RKO (cell line): ENCODE measurements around the gene VIT.

Experiments
- DNase-seq: peaks from one replicate; pipeline ENCODE4 v3.0.0-alpha.2; 2016; ENCODE audit warnings: low spot score

Gene VIT

DNA sequence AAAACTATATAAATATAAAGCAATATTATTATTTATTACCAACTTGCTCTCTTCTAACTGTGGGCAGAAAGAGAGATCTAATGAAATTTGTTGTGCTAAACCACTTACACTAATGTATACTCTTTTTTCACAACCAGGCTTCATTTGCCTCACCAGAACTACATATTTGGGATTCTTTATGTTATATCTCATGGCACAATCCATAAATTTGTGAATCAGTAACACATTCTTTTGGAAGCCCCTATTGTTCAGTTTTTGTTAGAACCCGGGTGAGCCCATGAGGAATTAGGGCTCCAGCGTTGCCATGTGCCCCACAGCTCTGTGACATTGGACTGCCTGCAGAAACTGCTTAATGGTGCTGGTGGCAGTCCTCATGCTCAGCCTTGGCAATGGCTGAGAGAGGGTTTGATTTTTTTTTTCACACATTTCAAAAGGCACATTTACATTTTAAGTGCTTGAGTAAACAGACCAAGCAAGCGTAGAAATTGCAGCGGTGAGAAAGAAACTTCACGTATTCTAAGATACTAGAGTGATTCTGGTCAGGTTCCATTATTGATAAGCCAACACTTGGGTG lies 15.3 kb downstream of the VIT start:
- no peak for DNase-seq

DNA sequence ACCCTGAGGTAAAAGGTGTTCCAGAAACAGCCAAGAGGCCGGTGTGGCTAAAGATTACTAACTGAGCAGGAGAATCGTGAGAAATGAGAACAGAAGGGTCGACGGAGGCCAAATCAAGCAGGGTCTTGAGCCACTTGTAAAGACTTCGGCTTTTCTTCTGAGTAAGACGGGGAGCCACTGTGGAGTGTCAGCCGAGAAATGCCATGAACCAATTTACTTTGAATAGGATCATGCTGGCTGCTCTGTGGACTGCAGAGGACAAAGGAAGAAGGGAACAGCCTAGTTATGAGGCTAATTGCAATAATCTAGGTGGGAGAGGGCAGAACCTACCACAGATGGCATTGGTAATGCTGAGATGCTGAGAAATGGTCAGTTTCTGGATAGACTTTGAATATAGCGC lies 16.8 kb downstream of the VIT start:
- DNase-seq = no peak

DNA sequence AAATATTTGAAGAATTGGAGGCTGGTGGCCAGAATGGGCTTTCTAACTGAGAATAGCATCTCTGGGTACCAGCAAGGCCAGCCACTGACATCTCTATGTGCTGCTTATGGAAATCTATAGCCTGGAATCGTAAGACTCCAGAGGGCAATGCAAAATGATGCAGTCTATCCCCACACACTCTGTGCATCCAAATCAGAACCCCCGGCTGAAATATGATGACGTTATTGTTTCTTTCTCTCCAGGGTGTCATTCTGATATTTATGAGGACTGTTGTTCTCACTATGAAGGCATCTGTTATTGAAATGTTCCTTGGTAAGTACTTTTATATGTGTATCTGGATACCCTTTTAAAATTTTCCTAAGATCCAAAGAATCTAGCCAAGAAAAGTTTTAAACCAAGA lies 19.6 kb downstream of the VIT start:
- no peak for DNase-seq

DNA sequence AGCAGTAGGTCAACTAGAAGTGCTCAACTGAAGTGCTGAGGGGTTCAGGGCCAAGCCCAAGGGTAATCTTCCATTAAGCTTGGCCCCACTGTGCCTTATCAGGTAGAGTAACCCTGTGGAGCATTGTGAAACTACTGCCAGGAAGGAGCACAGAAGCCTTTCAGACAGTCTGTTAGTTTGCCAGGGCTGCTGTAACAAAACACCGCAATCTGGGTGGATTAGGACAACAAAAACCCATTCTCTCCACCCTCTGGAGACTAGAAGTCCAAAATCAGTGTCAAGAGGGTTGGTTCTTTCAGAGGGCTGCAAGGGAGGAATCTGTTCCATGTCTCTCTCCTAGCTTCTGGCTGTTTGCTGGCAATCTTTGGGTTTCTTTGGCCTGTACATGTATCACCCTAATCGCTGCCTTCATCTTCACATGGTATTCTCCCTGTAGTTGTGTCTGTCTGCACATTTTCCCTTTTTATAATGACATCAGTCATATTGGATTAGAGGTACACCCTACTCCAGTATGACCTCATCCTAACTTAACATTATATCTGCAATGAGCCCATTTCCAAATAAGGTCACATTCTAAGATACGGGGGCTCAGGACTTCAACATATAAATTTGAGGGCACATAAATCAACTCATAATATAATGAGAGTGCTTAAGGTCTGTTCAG lies 21.2 kb downstream of the VIT start:
- no peak for DNase-seq

DNA sequence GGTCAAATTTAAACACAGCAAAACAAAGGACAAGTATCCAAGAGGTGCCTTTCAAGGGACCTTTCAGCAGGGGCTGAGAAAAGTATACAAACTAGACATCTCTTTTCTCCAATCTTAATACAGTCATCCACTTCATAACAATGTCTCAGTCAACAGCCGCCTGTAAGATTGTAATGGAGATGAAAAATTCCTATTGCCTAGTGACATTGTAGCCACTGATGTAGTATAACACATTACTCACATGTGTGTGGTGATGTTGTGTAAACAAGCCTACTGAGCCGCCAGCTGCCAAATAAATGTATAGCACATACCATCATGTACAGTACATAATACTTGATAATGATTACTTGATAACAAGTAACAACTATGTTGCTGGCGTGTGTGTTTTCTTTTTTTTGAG lies 31.0 kb downstream of the VIT start:
- peak; percentile 12 for DNase-seq

DNA sequence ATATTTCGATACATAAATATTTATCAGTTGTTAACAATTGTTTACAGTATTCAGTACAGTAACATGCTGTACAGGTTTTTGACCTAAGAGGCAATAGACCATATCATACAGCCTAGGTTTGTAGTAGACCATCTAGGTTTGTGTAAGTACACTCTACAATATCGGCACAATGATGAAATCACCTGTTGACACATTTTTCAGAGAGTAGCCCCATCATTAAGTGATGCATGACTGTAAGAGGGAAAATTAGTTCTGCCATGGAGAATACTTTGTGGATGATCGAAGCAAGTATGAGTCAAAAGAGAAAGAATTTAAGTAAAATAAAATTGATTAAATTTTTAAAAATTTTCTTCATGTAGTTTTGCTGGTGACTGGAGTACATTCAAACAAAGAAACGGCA lies 32.6 kb downstream of the VIT start:
- DNase-seq = peak; percentile 21

DNA sequence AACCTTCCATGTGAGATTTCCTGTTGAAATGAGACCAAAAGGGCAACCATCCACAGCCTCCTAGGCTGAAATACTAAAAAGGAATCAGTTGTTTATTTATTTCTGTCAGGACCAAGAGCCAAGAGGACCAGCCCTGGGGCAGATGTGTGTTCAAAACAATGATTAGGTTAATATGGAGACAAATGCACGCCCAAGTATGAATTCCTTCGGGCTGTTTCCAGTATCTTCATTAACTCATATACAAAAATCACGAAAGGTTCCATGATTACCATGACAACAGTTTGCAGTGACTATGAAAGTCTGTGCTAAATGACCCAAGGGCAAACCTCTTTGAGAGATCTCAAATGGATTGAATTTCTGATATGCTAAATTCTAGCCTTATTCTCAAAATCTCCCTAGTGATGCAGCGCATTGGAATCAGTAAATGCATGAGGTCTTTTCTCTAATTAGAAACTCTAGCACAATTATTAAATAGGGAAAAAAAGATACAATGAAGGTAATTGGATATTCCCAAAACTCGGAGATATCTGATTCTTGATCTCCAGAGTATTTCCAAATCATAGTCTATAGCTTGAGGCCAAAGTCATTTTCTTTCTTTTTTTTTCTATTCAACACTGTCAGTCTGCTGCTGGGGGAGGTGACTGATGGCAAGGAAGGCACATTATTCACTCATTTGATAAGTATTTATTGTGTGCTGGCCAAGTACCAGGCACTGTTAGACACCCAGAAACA lies 35.6 kb downstream of the VIT start:
- no peak for DNase-seq

DNA sequence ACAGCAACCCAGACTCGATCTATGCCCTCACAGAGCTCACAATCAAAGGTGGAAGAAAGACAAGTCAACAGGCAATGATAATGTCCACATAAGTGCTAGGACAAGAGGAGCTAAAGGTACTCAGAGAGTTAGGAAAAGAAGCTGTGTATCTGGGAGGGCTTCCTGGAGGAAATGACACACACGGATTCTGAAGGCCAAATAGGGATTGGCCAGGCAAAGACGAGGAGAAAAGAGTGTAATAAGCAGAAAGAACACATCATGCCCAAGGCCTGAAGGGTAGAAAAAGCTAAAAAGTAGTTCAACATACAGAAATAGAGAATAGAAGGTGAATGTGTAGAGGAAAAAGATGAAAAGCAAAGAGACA lies 36.1 kb downstream of the VIT start:
- no peak for DNase-seq

DNA sequence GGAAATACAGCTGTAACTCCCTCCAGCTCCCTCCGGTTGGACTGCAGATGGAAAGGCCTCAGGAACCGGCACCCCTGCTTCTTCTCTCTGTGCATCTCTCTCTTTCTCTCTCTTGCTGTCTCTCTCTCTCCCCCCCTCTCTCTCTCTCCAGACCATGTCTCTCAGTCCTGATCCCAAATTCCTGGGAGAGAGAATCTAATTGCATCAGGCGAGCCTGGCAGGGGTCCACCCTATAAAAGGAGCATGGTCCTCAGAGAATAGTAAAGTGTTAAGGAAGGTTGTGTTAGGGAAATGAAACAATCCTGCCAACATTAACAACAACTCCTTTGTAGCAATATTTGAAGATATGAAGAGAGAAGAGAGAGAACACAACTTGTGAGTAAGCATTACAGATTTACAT lies 36.7 kb downstream of the VIT start:
- DNase-seq = no peak

DNA sequence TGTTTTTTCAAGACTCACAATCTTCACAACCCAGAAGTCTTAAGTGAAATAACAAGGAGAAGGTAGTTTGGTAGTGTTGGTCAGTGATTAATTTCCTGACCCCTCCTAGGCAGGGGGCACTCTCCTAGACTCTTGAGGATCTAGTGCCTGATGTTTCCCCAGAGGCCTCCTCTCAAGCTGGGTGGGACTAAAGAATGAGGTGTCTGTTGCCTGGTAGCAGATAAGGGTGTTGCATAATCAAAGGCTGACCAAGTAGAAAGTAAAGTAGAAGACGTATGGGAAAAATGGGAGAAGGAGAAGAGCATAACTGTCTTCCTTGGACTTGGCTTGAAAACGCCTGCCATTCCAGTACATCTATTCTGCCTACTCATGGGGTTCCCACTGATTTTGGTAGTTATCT lies 37.8 kb downstream of the VIT start:
- no peak for DNase-seq

DNA sequence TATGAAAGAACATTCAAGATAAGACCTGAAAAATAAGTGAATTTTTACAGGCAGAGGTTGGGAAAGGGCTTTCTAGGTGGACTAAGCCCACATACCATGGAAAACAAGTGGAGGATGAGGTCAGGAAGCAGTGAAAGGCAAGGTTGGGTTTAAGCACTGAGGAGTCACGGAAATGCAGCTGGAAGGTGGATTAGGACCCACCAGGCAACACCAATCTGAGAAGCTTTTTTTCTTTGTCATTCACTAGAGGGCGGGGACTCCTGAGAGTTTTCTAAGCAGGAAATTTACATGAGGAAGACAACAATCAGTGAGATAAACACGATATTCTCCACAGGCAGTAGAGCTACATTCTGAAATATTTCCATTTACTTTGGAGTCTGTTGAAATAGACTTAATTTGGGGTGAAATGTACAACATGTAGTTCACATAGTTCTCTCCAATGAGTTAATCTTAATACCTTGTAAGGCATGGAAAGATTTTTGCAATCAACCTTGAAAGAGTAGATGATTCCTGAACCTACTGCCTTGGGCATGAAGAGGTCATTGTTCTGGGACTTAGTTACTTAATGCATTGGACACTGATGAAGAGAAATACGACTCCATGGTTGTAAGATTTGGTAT lies 40.7 kb downstream of the VIT start:
- no peak for DNase-seq

DNA sequence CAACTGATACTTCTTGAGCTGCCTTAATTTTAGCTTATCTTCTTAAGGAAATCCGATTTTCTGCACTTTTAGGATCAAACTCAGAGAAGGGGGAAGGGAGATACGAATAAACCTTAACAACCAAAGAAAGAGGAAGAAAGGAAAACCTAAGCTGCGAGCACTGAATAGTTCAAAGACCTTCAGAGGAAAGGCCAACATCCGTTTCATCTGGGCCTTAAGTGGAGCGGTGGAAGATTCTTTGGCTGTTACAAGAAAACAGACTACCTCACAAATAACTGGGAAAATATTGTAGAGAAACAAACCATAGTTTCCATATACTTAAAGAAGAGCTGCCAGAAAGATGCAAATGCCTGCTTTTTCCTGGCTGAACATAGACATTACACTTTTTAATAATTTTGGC lies 43.6 kb downstream of the VIT start:
- DNase-seq = no peak

DNA sequence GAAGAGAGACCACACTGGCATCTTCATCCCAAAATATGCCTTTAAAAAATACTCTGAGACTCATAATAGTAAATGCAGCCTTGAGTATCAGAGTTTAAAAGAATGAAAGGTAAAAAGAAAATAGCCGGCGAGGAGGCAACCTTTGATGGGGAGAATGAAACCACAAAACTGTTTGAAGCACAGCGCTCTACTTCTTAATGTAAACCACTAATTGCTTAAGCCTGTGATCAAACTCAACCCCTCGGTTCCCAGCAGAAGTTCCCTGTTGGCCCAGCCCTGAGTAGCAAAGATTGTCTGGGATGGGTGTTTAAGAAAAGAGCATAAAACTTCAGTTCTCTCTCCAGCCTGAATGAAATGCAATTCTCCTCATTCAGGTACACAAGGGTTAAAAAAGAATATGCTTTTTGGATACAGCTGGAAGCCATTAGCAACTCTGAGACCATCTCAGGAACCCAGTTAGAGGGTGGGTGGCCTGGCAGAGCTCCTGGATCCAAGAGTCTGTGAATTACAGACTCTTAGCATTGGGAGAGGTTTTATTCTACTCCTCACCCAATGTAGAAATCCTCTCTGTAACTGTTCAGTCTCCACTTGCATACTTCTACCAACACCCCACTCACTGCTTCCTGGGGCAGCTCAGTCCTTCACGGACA lies 44.8 kb downstream of the VIT start:
- DNase-seq = no peak

DNA sequence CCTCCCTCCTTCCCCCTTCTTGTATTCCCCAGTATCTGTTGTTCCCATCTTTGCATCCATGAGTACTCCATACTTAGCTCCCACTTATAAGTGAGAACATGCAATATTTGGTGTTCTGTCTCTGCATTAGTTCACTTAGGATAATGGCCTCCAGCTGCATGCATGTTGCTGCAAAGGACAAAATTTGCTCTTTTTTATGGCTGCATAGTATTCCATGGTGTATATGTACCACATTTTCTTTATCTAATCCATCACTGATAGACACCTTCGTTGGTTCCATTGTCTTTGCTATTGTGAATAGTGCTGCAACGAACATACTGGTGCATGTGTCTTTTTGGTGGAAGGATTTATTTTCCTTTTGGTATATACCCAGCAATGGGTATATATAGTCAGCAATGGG lies 47.4 kb downstream of the VIT start:
- DNase-seq = no peak

DNA sequence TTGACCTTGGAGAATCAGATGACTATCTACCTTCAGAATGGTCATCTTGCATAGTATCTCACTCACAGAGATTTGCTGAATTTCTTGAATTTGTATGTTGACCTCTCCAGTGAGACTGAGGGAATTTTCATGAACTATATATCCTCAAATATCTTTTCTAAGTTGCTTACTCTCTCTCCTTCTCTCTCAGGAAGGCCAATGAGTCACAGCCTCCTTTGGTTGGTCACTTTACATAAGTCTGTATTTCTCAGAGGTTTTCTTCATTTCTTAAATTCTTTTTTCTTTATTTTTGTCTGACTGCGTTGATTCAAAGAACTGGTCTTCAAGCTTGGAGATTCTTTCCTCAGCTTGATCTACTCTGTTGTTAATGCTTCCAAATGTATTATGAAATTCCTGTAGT lies 51.7 kb downstream of the VIT start:
- DNase-seq = no peak

DNA sequence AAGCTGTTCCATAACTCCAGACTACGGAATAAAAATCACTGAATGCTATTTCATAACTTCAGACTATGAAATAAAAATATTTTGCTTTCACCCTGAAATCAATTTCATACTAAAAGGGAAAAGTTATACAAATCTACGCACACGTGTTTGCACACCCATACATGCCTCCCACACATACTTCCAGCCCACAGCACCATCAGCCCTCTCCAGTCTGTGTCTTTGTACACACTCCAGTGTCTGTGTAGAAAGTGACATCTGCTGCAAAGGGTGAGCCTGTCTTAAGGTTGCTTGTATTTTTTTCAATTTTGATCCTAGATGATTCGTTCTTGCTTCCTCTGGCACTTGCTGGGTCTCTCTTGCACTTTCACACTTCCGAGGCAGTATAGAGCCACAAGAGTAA lies 53.6 kb downstream of the VIT start:
- DNase-seq = no peak

DNA sequence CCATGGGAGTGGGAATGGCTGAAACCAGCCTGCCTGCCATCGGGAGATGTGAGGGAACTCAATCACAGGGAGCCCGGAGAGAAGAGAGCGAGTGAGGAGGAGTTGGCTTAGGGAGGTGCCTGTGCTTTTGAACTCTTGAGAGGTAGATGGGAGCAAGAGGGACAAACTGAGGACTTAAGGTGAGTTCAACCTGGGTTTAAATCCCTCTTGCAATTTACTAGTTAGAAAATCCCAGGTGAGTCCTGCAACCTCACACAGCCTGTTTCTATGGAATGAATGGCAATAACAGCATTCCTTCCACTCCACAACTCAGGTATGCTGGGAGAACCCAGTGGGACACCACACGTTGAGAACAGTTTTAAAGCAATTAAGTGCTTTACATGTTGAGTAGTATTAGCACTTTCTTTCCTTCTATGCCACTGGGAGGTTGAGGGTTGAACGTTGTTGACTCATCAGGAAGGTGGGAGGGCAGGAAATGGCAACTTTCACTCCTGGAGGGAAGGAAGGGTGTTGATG lies 57.3 kb downstream of the VIT start:
- DNase-seq = no peak

DNA sequence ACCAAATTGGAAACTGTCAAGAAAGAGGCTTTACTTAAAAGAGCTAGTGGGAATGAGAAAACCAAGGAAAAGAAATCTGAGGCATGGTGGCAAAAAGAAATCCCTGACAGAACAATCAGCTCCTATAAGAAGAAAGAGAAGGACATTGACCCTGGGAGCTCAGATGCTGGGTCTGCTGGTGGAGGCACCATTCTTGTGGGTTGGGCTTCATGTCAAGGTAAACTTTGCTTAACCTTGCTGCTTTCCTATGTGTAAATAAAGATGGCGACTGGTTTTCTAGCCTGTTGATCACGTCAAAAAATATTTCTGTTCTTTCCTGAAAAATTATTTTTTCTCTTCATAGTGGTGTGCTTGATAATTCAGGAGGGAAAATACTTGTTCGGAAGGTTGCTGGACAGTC lies 58.1 kb downstream of the VIT start:
- no peak for DNase-seq

DNA sequence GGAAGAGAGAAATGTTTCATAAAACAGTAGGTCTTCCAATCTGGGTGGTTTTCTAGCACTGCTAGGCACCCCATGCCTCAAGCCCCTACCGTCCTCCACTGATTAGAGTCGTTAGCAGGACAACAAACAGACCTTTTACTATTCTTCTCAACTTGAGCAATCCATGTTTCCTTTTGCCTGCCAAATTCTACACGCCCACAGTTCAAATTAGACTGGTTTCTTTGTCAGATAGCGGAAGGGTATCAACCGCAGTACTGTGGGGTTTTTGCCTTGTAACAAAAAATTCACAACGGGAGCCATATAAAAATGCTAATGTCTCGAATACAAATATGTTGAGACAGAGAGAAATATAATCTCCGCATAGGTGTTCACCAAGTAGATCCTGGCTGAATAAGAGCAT lies 59.9 kb downstream of the VIT start:
- no peak for DNase-seq

DNA sequence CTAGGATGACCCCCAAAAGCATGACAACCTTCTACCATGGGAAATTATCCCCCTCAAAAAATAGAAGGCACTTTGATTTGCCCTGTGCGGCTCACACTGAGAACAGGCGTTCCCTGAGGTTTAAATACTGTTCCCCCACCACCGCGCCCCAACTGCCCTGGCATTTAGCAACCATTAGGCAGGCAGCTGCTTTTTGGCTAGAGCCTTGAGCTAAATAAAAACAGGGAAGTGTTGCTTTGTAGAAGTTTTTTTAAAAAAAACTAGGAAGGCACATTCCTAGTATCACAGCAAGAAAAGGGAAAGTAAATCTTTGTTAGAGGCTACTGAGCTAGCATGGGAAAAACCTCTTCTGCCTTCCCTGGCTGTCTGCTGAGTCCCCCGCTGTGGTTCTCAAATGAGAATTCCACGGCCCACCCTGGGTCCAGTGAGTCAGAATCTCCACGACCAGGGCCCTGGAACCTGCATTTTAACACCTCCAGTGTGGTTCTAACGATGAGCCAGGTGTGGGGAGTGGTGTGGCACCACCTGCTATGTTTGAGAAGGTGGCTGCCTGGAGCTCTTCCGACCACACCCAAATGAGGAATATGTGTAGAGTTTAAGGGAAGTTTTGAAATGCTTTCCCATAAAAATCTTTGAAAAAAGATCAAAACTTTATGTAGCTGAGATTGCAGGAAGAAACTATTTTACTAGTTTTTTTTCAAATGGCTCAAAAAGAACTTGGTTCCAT lies 66.4 kb downstream of the VIT start:
- no peak for DNase-seq

DNA sequence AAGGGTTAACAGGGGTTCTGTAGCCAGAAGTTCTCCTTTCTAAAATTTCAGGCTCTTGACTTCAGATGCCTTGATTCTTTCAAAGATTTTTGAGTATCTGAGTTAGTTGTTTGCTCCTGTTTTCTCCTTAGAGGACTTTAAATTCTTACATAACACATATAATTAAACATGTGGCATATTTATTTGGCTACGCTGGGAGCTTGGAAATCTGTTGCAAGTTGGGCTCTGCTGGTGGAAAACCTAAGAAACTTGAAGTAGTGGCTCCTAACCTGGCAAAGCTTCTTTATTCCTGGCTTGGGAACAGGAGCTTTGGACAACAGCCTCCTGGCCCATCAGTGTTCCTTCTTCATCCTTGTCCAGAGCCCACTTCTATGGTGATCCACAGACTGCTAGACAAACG lies 72.6 kb downstream of the VIT start:
- no peak for DNase-seq
